ENCODE measurements around the gene TMEM174.

The TMEM174 gene, protein sequence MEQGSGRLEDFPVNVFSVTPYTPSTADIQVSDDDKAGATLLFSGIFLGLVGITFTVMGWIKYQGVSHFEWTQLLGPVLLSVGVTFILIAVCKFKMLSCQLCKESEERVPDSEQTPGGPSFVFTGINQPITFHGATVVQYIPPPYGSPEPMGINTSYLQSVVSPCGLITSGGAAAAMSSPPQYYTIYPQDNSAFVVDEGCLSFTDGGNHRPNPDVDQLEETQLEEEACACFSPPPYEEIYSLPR

DNA sequence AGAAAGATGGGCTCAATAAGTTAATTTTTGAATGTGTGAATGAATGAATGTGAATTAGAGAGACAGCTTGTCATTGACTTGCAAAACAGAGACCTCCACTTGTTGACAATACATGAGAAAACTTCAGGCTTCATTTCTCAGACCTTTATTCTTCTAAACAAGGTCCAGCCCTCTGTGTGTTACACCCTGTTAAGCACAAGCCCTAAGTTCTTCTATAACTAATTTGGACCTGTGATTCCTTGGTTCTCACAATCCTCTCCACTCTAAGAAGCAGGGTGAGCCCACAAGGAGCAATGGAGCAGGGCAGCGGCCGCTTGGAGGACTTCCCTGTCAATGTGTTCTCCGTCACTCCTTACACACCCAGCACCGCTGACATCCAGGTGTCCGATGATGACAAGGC lies at the start of gene TMEM174:
Gene TMEM174 (plus strand): TSS at position 243 of the 400 bp plus-strand sequence. CDS start 51 bp downstream, at position 294.
- DNase-seq (ENCODE audit: low read depth, low spot score), result no peak

DNA sequence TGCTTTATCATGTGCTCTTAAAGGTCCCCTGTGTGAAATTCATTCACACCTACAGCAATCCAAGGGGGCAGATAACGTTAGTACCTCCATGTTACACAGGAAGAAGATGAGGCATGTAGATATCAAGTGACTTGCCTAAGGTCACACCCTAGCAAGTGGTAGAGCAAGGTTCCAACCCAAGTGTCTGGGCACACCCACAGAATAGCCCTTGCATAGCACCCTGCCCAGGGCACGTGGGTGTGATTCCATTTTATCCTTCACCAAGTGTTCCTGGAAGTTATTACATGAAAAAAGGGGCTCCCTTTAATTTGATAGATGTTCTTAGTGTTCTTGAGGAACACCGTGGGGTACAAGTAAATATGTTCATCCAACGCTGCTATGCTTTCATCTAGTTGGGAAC lies 47.7 kb upstream of the TMEM174 start:
- no peak for DNase-seq (ENCODE audit: low read depth, low spot score)

DNA sequence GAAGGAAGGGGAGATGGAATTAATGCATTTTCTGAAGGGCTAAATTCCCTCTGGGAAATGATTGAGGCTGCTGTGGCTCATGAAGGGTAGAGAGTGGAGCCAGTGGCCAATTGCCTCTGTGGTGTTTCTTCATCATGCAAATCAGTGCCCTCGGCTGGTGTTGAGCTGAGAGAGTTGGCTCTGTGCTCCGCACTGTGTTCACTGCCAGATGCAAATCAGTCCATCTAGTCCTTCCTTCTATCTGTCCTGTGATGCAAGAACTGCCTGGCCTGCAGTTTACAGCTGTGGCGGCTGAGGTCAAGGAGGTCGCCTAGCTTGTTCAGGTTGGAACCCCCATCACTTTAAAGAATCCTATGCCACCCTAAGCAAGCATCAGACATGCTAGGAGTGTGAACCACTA lies 46.6 kb upstream of the TMEM174 start:
- no peak for DNase-seq (ENCODE audit: low read depth, low spot score)

DNA sequence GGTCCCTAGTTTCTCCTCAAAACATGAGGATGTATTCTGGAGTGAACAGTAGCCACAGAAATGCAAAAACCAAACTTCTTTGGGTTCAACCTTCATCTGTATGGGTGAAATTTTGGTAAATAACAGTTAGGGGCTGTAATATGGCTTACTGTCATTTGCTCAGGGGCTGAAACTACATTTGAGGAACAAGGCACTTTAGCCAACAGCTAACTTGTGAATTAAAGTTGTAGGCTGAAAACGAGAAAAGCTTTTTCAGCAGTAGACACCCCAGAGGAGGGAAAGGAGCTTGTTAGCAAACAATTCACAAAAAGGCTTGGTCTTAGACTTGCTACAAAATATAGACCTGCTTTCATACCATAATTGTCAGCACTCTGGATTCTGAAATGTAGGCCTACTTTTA lies 46.0 kb upstream of the TMEM174 start:
- no peak for DNase-seq (ENCODE audit: low read depth, low spot score)

DNA sequence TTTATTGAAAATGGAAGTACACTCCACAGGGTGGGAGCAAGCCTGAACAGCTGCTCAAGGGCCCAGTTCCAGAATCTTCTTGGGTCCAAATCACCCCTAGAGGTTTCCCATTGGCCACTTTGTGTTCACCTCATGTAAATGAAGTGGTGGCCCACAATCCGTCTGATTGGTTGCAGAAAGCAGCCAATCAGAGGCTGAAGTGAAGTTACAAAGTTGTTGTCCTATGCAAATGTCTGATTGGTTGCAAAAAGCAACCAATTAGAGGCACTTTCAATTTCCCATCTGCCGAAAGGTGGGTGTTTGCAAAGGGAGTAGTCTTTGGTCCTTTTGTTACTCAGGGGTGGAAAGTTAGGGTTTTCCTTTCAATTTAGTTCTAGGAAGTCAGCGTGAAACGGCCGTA lies 43.9 kb upstream of the TMEM174 start:
- DNase-seq (ENCODE audit: low read depth, low spot score), result no peak

DNA sequence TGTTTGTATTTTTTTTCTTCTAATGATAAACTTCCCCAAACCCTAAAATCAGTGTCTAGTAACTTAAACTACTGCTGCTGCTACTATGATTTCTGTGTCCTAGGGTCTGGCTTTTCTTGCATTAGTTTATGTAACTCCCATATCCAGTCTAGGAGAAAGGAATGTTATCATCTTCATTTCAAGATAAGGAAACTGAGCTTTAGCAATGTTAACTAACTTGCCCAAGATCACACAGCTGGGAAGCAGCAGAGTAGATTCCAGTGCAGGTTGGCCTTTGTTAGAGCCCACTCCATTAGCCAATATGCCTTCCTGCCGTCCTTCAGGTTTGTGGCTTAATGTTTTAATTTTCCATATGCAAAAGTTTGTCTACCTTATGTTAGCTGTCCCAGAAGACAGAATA lies 42.2 kb upstream of the TMEM174 start:
- DNase-seq (ENCODE audit: low read depth, low spot score), result no peak

DNA sequence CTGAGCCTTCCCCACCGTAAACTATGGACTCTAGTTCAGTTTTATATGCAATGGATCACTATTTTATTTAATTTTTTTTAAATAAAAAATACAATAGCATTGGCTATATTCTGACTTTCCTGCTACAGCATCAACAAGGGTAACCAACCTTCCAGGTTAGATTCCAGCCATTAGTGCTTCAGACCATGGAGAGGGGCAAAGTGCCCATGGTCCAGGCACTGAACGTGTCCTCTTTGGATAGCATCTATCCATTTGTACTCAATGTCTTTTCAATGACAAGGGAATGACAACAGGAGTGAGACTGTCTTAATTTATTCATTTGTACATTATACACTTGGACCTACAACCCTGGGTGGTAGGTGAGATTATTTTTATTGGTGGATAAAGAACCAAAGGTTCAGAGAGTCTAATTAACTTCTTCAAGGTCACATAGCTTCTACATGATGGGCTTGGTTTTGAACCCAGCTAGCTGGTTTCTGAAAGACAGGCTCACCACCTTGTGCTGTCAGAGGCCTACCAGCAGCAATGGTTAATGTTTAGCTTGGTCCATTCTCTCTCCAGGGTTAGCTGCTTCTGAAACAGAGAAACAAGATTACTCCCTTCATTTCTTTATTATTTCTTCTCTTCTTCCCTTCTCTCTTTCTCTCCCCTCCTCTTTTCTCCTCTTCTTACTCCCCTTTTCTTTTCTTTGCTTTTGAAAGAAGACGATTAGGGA lies 41.1 kb upstream of the TMEM174 start:
- no peak for DNase-seq (ENCODE audit: low read depth, low spot score)

DNA sequence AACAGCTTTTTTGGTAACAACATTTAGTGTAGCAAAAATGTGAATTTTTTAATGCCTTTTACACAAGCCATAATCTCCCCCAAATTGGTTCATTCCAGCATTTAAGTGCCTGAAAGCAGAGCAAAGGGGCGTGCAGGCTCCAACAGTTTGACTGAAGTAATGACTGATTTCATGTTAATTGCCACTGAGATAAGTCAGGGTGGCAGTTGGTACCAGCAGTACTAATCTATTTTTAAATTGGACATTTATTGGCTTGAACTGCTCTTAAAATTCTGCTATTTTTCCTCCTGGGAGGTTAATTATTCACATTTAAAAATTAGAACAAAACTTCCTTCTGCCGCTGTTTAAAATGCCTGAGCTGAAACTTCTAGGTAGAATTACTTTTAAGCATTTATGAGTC lies 40.2 kb upstream of the TMEM174 start:
- DNase-seq (ENCODE audit: low read depth, low spot score), result no peak

DNA sequence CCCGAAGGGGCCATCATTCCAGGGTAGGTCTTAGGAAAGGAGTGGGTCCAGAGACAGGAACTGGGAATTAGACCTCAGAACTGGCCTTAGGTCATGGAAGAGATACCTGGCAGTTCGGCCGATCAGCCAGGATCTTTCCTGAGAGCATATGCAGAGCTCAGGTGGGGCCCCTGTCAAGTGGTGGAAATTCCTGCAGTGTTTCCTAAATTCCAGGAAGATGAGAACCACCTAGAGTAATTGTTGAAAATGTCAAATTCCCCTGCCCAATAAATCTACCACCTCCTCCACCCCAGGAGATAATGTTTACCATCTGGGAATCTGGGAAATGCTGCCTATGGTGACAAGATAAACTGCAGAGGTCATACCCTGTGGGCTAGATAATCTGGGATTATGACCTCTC lies 38.0 kb upstream of the TMEM174 start:
- no peak for DNase-seq (ENCODE audit: low read depth, low spot score)

DNA sequence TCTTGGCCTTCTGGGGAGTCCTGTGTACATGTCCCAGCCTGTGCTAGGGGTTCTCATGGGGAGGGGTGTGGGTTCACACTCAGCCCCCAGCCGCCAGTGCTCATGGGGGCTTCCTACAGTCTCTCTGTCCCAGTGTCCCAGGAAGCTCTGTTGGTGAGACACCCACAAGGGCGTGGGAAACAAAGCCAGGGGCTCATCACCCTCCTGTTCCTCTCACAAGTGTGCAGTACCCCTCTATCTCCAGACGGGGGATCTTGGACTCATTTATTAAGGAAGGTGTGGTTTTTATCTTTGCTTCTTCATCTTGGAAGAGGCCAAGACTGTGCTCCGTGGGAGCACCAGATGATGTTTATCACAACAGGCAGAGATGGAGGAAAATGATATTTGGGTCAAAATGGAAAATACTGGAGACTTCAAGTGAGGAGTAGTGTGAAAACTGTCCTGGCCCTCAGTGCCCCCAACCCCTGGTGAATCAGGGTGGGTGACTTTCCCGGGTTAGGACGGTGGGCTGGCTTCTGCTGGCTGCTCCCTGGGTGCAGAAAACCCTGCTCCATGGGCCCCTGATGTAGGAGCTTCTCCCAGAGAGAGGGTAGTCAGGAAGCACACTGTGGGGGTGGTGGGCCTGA lies 37.5 kb upstream of the TMEM174 start:
- DNase-seq (ENCODE audit: low read depth, low spot score), result no peak

DNA sequence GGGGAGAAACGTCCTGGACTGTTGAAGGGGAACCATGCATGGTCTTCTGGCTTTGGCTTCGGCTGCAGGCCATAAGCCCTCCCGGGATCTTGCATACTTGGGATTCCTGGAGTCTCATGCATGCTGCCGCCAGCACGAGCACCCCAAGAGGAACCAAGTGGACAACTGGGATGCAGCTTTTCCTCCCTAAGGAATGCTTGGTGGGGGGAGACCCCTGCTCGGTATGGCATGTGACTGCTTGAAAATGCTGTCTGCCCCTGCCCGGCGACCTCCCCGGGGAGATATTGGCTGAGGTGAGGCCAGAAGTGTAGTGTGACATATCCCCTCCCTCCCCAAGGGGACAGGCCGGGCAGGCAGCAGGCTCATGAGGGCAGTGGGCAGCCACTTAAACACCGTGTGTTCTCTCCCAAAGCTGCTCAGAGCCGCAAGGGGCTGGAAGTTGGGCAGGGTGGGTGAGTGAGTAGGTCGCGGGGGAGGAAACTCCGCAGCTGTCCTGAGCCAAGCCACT lies 36.9 kb upstream of the TMEM174 start:
- no peak for DNase-seq (ENCODE audit: low read depth, low spot score)

DNA sequence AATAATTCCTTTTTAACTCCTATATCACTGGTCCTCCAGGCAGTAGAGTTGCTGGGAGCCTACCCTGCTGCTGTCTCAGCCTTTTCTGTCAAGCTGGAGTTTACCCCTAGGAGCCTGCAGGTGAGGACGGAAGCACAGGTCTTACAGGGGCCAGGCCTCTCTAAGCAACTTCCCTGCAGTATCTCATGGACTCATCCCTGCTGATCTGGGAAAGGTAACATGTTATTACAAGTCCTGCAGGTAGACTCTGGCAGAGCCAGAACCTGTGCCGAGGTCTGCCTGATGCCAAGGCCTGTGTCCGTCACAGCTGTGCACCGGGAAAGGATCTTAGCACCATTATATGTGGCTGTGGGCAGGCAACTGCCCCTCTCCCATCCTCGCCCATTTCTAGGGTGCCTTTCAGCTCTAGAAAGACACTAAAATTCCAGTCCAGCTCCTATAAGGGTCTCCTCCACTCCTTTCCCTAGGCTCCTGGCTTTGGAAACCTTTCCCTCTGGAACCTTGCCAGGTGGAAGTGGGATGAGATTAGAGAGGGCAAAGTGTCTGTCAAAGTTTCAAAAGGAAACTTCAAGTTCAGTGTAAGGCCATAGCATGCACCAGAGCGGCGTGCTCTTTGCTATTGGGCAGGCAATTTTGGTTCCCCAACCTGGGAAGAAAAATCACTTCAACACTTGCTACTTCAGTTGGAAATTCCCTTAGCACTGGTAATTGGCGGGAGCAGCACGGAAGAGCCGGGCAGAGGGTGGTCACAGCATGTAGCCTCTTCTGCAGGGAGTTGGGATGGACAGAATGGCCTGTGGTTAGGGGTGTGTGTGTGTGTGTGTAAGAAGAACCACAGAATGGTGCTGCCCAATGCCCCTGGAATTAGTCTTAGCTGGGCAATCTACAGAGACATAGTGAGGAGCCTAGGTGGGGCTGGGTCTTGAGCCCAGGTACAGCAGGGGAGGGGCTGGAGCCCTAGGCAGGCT lies 35.1 kb upstream of the TMEM174 start:
- no peak for DNase-seq (ENCODE audit: low read depth, low spot score)

DNA sequence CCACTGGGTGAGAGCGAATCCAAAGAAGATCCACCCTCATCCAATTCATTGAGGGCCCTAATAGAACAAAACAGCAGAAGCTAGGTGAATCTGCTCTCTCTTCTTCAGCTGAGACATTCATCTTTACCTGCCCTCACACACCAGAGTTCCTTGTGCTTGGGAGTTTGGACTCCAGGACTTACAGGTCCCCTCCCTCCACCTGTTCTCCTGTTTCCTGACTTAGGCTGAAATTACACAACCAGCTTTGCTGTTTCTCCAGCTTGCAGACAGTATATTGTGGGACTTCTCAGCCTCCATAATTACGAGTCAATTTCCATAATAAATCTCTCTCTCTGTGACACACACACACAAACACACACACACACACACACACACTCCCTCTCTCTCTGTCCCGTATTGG lies 33.5 kb upstream of the TMEM174 start:
- no peak for DNase-seq (ENCODE audit: low read depth, low spot score)

DNA sequence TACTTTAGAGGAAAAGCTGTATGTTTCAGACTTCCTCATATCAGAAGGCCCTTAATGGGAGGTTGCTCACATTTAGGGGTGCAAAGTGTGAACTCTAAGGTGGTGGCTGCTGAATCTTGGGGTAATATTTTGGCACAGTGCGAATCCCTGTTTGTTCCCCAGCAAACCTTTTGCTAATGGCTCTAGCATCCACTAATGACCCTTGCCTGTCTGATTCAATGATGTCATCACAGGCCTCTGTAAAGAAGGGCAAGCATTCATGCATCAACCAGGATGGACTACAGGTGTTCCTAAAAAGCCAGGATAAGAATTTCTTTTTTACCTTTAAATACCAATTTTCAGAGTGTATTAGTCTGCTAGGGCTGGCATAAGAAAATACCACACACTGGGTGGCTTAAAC lies 32.2 kb upstream of the TMEM174 start:
- DNase-seq (ENCODE audit: low read depth, low spot score), result no peak

DNA sequence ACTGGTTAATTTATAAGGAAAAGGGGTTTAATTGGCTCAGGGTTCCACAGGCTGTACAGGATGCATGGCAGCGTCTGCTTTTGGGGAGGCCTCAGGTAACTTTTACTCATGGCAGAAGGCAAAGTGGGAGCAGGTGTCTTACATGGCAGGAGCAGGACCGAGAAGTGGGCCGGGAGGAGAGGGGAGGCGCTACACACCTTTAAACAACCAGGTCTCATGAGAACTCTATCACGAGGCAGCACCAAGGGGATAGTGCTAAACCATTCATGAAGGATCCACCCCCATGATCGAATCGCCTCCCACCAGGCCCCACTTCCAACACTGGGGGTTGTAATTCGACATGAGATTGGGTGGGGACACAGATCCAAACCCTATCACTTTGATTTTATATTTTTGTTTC lies 31.0 kb upstream of the TMEM174 start:
- no peak for DNase-seq (ENCODE audit: low read depth, low spot score)

DNA sequence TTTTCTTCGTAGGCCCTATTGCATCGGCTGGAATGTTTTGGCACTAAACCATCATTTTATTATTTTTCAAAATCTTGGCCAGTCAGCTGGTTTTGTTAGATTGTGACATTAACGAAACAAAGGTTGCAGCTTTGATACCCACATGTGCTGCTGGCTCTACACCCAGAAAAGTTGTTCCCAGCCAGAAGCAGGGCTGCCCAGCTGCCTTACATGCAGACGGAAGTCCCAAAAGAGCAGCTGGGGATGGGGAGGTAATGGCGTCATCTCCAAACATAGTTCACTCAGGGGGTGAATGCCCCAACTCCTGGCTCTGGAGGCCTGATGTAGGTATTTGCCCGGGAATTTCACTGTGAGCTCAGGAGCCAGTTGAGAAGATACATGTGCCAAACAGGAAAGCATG lies 29.3 kb upstream of the TMEM174 start:
- no peak for DNase-seq (ENCODE audit: low read depth, low spot score)

DNA sequence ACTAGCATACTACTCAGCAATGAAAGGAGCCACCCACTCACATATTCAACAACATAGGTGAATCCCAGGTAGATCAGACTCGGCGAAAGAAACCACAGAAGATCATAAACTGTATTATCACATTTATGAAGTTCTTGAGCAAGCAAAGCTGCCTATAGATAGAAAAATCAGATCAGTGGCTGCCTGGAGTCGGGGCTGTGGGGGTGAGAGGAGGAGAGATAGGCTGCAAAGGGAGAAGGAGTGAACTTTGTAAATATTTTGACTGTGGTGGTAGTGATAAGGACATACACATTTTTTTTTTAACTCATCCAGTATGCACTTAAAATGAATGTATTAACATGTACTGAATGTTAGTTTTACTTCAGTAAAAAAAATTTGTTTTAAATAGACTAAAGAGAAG lies 23.5 kb upstream of the TMEM174 start:
- no peak for DNase-seq (ENCODE audit: low read depth, low spot score)

DNA sequence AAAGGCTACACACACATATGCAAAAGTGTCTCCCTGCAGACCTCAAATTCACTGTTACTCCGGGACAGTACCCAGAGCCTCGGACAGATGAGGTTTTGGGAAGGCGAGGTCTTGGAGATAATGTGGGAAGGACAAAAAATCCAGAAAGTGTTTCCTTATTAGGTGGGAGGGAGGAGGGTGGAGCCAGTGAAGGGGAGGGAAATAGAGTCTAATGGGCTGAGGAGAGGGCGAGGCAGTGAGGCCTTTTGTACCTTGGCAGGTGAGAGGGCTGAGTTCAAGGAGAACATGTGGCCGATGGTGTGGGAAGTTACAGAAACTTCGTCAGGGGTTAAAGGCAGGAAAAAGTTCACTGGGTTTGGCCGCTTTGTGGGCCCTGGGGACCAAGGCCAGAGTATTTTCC lies 22.1 kb upstream of the TMEM174 start:
- no peak for DNase-seq (ENCODE audit: low read depth, low spot score)

DNA sequence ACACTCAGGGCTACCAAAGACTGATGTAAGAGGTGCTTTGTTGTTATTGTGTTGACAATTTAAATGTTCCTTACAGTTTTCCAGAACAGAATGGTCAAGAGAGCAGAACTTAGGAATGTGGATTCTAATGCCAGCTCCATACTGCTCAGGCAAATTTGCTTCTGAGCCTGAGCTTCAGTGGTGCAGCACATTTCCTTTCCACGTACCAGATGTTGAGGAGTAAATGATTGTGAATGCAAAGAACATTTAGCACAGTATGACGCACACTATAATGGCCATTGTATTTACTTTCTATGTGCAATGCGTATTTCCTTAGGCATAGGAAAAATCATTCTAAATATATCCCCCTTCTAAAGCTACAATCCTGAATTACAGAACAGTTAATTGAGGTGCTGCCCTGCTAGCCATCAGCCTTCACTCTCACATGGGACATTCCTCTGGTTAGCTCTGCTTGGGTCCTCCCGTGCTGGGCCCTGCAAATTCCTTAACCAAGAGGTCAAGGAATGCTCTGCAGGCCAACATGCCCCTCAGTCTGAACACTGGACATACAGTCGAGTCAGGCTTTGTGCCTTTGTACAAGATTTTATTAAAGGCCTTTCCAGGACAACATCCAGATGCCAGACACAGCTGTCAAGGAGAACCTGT lies 21.1 kb upstream of the TMEM174 start:
- DNase-seq (ENCODE audit: low read depth, low spot score), result no peak

DNA sequence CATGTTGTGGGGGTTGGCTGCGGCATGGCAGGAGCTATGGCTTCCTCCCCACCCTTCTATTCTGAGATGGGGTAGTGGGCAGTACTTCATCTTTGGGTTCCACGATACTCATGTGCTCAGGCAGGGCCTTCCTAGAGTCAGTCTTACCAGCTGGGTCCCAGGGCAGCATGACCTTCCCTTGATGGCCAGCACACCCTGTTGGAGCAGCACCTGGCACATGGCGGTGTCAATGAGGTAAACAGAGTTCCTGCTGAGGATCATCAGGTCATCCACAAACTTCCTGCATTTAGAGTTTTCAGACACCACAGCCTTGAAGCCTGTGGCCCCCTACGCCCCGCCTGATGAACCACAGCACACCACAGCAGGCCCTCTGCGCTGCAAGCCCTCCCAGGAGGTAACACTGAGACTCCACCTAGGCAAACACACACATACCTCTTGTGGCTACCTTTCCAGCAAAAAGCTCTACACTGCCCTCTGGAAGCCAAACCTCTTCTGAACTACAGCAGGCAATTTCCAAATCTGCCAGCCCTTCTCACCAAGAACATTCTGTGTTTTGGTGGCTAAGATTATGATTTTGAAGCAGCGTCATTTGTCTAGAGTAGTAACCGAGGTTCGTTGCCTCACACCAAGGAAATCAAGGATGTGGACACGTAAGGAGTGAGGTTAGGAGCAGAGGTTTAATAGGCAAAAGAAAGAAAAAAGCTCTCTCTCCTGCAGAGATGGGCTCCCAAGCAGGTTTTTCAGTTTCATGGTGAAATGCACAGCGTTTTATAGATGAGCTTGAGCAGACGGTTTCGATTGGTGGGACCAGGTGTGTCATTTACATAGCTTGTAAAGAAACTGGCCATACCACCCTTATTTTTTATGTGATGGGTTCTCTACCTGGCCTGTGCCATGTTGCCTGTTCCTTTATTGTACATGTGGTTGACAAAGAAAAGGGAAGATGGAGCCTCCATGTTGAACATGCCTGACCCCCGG lies 20.3 kb upstream of the TMEM174 start:
- DNase-seq (ENCODE audit: low read depth, low spot score), result no peak

All from iPS DF 19.7 (cell line).